Pons (tissue), 1 donor: ENCODE measurements around the gene MARK2.
"Not testable (repeated sequence)": the region's sequence is repeated elsewhere in the genome, so short reads cannot be mapped to it uniquely, and the experiment has no call there.

ENCODE experiments used
- DNase-seq: peaks from one replicate; pipeline ENCODE4 v3.0.0-alpha.2; 2016; ENCODE audit warnings: low spot score

The MARK2 gene

DNA sequence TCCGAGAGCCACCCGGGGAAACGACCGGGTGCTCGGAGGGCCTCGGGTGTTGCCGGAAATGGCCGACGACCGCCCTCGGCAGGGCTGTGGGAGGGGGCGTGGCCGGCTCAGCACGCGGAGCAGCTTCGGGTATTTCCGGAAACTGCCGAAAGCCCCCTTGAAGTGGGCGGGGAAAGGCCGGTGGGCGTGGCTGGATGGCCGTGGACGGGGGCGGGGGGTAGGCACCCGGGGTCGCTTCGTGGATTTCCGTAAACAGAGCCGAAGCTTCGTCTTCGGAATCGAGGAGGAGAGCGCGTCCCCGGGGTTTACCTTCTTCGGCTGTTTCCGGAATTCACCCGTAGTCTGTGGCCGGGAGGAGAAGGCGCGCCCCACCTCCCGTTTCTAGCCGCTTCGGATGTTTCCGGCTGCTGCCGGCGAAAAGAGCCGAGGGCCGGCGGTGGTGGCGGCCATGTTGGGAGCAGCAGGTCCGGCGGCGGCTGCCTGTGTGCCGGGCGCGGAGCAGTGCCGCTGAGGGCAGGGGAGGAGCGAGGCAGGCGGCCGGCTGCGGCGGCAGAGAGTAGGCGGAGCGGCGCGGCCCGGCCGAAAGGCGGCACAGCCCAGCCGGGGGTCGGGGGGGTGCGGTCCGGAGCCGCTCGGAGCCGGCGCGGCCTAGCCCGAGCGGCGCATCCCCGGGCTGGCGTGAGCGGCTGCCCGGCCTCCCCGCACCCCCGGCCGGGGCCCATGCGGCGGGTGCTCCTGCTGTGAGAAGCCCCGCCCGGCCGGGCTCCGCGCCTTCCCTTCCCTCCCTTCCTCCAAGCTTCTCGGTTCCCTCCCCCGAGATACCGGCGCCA is at the start of gene MARK2:
MARK2 (plus strand) TSS at position 433 of the 830 bp plus-strand sequence; CDS start at position 830, 397 bp downstream.
- DNase-seq = peak; percentile 96

DNA sequence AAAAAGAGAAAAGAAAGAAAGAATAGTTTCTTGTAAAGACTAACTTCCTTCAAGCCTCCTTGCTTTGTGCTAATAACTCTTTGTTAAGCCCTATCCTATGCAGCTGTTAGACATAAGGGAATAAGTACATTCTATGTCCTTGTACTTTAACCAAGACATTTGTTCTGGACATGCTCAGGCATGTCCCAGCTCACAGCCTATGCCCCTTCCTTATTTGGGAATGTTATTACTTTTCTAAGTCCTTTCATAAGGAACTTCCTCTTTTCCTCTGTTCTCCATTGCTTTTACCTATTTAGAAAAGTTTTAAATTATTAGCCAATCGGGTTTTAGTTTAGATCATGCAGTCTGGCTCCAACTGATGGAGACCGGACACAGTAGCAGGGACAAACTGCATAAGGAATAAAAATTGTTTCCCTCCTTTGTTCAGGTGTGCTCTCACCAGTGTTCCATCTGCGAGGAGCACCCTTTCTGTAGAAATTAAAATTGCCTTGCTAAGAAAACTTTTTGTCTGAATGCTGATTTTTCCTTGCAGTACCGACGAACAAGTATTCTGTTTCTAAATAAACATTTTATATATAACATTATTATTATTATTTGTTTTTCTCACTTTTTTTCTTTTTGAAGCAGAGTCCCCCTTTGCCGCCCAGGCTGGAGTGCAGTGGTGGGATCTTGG is 47.3 kb upstream of the MARK2 start:
- DNase-seq = no peak

DNA sequence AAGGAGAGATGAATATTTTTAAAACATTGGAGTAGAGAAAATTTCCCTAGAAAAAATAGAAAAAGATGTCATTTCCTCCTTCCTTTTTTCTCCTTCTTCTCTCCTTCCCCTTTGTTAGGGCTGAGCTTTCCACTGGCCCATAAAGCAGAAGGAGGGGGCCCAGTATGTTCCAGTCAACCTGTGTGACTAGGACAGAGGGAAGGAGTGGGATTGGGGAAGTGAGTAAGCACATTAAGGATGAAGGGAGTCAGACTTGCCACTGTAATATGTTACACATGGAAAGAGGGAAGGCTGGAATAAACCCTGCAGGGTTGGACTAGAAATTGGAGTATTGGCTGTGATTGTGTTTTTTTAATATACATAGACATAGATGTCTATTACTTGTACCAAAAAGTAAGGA is 45.7 kb upstream of the MARK2 start:
- no peak for DNase-seq

DNA sequence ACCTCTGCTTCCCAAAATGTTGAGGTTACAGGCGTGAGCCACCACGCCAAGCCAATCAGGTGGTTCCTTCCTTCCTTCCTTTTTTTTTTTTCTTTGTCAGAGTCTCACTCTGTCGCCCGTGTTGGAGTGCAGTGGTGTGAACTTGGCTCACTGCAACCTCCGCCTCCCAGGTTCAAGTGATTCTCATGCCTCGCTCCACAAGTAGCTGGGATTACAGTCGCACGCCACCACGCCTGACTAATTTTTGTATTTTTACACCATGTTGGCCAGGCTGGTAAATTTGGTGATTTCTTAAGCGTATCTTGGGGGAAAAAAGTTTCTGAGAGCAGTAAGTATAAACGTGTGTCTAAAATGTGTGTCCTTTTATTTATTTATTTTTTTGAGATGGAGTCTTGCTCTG is 43.8 kb upstream of the MARK2 start:
- DNase-seq = no peak

DNA sequence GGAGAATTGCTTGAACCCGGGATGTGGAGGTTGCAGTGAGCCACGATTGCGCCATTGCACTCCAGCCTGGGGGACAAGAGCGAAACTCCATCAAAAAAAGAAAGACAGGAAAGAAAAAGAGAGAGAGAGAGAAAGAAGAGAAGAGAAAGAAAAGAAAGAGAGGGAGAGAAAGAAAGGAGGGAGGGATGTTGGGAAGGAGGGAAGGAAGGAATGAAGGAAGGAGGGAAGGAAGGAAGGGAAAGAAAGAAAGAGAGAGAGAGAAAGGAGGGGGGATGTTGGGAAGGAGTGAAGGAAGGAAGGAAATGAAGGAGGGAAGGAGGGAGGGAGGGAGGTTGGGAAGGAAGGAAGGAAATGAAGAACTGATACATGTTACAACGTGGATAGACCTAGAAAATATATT is 38.0 kb upstream of the MARK2 start:
- no peak for DNase-seq

DNA sequence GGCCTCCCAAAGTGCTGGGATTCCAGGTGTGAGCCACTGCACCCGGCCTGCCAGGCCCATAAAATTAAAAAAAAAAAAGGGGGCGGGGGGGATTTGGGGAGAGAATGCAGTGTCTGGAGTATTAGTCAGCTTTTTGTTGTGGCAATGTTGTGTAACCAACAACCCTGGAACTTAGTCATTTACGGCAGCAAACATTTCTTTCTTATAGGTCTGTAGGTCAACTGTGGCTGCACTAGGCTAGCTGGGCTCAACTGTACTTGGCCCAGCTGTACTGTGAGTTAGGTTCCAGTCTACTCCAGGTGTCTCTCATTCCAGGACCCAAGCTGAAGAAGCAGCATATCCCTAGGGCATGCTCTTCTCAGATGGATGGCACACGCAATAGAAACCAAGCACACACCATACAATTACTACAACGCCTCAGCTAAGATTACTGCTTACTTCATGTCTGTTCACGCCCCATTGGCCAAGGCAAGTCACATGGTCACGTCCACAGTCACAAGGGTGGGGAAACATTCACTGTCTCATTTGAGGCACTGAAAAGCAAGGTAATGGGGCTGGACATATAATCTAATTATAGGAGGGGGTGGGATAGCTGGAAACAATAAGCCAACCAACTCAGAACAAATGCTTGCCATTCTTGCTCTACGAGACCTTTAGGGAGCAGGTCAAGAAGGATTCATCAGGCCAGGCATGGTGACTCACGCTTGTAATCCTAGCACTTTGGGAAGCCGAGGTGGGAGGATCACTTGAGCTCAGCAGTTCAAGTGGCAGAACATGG is 36.1 kb upstream of the MARK2 start:
- DNase-seq = no peak

DNA sequence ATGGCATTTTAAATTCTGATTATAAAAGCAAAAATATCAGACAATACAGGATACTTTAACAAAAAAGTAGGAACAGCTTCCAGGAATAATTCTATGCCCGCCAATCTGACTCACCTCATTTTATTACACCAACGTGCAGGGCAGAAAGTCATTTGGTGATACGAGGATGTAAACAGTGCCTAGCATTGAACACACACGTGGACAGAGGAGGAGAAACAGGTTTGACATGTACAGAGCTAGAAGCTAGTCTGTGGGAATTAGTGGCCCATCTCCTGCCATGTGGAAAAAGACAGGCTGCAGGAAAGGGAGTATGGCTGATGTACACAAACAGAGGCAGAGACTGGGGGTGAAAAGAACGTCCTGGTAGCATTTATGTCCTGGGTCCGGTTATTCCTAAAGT is 34.7 kb upstream of the MARK2 start:
- no peak for DNase-seq

DNA sequence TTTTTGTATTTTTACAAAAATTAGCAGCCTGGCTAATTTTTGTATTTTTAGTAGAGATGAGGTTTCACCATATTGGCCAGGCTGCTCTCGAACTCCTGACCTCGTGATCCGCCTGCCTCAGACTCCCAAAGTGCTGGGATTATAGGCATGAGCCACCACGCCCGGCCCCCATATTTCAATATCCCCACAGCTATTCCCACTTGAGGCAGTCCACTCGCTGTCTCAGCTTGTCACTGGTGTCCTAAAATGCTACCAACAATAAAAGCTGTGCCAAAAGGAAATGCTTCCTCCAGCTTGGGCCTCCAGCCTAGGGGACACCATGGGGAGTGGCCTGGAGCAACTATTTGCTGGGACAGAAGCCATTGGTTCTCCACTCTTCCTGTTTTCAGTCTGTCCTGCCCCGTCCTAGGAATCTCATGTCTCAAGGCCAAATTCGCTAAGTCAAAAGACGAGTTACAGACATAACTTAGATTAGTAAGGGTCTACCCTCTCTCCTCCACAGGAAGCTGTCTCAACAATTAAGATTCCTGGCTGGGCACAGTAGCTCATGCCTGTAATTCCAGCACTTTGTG is 33.0 kb upstream of the MARK2 start:
- DNase-seq = no peak

DNA sequence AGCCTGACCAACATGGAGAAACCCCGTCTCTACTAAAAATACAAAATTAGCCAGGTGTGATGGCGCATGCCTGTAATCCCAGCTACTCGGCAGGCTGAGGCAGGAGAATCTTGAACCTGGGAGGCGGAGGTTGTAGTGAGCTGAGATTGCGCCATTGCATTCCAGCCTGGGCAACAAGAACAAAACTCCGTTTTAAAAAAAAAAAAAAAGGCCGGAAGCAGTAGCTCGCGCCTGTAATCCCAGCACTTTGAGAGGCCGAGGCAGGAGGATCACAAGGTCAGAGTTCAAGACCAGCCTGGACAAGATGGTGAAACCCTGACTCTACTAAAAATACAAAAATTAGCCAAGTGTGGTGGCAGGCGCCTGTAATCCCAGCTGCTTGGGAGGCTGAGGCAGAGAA is 28.5 kb upstream of the MARK2 start:
- DNase-seq = not testable (repeated sequence)

DNA sequence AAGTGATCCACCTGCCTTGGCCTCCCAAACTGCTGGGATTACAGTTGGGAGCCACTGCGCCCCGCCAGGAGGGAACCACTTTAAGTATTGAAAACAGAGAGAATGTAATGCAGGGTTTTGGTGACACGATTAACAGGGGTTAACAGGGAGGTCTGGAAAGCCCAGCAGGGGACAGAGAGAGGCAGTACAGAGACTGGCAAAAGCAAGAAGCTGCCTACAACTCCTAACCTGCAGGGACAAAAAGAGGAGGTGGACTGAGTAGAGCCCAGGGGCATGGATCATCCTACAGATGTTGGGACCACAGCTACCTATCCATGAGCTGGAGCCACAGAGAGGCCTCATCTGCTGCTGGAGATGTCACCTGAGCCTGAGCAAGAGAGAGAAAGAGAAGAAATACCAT is 27.4 kb upstream of the MARK2 start:
- DNase-seq = no peak

DNA sequence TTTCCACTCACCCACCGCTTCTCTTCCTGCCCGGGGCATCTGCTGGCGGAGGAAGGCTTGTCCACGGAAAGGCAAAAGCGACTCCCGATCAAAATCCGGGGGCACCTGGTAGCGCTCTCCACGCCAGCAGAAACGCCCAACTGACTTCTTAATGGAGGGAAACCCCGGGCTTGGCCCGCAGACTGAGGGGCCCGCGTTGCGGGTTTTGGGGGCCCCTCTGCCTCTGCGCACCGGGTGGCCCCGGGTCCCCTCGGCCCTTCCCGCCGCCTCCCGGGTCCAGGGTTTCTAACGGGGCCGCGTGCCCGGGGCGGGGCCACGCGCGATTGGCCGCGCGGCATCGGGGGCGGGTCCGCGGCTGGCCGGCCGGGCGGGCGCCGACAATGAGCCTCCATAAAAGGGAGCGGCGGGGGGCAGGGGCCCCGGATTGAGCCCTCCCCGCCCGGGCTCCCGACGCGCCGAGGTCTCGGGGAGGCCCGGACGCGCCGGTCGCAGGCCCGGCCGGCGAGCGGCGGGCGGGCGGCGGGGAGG is 25.8 kb upstream of the MARK2 start, which contains the start of gene SPINDOC:
SPINDOC (plus strand) TSS at position 422 of the 528 bp plus-strand sequence. CDS start 231 bp downstream, outside the sequence.
- DNase-seq = peak; percentile 58

DNA sequence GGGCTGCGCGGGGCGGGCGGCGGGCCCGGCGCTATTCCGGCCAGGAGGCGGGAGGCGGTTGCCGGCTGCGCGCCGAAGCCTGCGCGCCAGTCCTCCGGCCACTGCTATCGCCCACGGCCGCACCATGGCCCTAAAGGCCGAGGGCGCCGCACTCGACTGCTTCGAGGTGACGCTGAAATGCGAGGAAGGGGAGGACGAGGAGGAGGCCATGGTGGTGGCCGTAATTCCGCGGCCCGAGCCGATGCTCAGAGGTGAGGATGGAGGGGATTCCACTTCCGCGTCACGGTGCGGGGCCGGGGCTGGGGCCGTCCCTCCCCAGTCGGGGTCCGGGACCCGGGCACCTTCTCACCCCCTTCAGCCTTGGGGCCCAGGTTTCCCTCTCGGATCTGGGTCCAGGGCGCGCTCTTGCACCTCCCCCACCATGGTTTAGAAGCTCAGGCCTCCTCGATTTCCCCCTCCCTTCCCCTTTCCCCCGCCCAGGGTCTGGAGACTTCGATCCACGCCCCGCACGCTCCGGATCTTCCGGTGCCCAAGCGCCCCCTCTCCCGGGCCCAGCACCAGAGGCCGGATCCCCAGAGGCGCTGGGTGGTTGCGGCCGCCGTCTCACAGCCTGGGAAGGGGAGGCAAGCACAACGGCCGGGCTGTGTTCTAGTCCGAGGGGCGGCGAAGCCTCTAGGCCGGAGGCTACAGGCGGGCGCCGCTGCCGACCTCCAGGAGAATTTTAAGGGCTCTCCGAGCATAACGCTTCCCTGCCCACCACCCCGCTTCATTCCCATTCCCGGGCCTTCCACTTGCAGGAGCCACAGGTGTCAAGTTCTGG is 25.1 kb upstream of the MARK2 start:
- peak; percentile 8 for DNase-seq

DNA sequence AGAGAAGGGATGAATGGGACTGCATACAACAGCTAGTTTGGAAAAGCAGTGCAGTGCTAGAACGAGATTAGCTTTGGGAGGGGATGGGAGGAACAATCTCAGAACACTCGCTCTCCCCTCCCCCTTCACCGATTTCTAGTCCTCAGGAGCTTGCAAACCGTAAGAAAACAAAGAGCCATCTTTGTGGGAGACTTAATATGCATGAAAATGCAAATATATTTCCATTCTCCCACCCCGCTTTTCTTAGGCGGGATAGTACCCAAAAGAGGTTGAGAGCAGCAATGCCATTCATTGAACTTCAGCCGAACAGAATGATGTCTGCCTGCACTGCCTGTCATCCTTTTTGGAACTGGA is 24.6 kb upstream of the MARK2 start:
- DNase-seq = peak; percentile 9

DNA sequence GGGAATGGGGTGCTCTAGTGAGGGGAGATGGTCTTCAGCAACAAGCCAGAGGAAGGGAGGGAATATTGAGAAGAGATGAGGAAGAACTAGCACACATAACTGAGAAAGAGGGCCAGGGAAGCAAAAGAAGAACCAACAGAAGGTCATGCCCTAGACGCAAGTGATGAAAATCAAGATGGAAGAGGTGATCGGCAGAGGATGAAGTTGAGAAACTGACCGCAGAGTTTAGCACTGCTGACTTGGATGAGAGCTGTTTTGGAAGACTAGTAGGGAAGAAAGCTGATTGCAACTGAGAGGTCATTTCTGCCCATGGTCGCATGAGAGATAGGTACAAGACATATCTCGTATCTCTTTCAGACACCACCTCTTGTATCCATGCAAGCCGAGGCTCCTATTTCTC is 22.7 kb upstream of the MARK2 start:
- DNase-seq = no peak

DNA sequence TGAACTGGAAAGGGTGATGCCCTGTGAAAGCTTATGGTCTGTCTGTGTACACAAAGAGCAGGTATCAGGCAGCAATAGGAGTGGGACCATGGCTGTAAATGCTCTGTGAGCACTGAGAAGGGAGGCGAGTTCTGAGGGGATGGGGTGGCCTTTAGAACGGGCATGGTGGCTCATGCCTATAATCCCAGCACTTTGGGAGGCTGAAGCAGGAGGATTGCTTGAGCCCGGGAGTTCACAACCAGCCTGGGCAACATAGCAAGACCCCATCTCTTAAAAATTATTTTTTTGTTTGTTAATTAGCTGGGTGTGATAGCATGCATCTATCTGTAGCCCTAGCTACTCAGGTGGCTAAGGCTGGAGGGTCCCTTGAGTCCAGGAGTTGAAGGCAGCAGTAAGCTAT is 22.2 kb upstream of the MARK2 start:
- DNase-seq = no peak

DNA sequence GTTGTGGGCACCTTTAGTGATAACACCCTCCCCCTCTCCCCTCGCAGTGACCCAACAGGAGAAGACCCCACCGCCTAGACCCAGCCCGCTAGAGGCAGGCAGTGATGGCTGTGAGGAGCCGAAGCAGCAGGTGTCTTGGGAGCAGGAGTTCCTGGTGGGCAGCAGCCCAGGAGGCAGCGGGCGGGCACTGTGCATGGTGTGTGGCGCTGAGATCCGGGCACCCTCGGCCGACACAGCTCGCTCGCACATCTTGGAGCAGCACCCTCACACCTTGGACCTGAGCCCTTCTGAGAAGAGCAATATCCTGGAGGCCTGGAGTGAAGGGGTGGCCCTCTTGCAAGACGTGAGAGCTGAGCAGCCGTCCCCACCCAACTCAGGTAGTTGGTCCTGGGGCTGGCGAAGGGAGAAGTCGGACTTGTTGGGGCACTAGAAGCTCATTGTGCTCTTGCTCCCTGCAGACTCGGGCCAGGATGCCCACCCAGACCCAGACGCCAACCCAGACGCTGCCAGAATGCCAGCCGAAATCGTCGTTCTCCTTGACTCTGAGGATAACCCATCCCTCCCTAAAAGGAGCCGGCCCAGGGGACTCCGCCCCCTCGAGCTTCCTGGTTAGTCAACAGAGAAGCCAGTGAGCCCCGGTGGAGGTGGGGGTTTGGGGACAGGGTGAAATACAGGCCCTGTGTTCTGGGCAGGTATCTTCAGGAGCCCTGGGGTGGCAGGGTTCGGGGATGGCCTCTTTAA is 21.0 kb upstream of the MARK2 start:
- no peak for DNase-seq

DNA sequence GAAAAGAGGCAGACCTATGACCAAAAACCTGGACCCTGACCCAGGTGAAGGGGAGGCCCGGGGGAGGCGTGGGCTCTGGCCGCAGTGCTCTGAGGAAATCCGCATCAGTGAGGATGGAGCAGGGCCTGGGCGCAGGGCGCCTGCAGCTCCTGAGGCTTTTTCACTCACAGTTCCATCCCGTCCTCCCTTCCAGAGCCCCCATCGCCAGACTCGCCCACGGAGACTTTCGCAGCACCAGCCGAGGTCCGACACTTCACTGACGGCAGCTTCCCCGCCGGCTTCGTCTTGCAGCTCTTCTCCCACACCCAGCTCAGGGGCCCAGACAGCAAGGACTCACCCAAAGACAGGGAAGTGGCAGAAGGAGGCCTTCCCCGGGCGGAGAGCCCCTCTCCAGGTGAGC is 20.3 kb upstream of the MARK2 start:
- DNase-seq = no peak

DNA sequence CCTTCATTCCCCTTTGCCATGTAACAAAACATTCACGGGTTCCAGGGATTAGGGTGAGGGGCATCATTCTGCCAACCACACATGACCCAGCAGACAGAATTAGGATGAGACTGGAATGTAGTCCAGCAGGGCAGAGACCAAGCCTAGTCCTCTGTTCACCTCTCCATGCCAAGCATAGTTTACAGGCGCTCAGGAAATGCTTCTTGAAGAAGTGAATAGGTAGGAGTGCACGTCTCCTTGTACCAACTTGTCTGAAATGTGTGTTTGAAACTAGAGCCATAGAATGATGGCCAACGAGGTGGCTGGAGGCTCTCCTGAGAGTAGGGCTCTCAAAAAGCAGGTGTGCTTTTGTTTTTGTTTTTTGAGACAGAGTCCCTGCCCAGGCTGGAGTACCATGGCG is 17.5 kb upstream of the MARK2 start:
- no peak for DNase-seq

DNA sequence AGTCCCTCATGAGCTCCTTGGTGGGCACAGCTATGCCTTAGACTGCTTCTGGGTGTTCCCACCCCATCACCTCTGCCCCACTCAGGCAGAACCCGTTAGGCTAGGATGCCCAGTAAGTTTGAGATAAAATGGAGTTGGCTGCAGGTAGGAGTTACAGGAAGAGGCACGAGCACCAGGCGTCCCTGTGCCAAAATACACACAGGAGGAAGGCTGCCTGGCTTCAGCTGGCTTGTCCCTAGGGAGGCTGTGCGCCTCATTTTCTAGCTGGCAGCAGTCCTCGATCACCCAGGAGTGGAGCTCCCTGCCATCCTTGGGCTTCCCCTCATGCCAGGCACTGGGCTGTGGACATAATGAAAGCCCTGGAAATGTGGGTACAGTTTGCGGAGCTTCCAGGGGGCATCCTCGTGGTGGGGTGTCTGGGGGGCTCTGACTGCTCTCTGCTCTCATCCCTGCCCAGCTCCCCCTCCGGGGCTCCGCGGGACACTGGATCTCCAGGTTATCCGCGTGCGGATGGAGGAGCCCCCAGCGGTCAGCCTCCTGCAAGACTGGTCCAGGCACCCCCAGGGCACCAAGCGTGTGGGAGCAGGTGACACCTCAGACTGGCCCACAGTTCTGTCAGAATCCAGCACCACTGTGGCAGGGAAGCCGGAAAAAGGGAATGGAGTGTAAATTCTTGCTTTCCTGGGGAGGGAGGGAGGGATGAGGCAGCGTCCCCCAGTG is 12.3 kb upstream of the MARK2 start:
- no peak for DNase-seq
